Epithelial cell of proximal tubule (primary cell): ENCODE results near the gene AURKA. TPM values are rescaled to one million over a fixed set of nuclear protein-coding genes. Genes with fewer than 3 reads are reported as not detected.

Experiments used
- DNase-seq: peaks from one replicate; pipeline ENCODE4 v3.0.0-alpha.2; 2011; ENCODE audit warnings: low read depth
- H3K4me3 ChIP-seq: 2 replicates; pipeline ENCODE4 v1.5.1; 2011; ENCODE audit warnings: low read depth, mild to moderate bottlenecking, low read length
- CTCF ChIP-seq: conservative IDR thresholded peaks from 2 replicates; pipeline ENCODE4 v1.5.1; 2012; ENCODE audit warnings: low read depth, mild to moderate bottlenecking, low read length
- total RNA-seq: library from RNA; depleted of rRNA; stranded (reverse); fragments of >200 nt; gene quantifications from 2 replicates; pipeline ENCODE4 v1.2.3, GENCODE V29; 2015

AURKA gene
- total RNA-seq, 1 donor from 2014 or later: 83.9 TPM

DNA sequence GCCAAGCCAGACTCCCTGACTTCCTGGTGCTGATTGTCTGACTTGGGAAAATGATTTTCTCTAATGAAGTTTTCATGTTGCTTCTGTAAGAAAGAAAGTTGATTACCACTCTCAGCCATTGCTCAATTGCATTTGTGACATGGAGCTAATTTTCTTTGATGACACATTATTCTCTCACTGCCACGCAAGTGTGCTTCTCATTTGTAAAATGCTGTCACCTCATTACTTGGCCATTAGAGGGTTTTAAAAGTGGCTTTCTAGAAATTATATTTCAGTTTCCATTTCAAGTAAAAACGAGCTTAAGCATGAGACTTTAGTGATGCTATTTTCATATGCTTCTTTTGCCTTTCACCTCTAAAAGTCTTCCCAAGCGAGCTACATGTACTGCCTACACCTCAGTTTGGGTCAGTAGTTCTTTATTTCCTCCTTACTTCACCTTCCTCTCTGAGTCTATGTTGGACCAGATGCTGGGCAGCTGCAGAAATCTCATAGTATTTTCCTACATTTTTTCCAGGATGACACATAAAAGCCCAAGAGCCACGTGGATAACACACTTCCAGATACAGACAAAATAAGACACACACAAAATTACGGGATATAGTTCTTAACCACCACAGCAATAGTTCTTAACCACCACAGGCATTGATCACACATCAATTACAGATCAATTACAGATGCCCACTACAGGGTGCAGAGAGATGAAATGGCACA, 39.5 kb downstream of the AURKA start:
- no peak for TF ChIP-seq CTCF
- H3K4me3 ChIP-seq: no peak overlapping the region
- no peak for DNase-seq

DNA sequence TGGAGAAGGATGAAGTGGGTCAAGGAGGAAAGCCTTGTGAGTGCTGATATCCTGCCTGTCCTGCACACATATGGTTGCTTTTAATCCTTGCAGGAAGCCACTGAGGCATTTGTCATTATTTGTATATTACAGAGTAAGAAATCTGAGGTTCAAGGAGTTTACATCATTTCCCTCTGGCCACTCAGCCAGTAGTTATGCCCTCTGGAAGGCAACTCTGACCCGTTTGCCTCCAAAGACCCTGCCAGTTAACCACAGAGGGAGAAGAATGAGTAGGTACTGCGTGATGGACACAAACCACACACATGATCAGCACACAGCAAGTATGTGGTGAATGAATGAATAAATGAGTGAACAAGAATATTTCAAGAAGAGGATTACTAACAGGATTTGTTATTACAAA, 41.2 kb downstream of the AURKA start:
- DNase-seq: no peak
- TF ChIP-seq CTCF: no peak
- H3K4me3 ChIP-seq: no peak overlapping the region

- no peak overlapping the region for H3K4me3 ChIP-seq
- DNase-seq: no peak
- TF ChIP-seq CTCF: no peak
These were observed 43.3 kb downstream of the AURKA start for GRCh38 chr20:56348746-56349145.

DNA sequence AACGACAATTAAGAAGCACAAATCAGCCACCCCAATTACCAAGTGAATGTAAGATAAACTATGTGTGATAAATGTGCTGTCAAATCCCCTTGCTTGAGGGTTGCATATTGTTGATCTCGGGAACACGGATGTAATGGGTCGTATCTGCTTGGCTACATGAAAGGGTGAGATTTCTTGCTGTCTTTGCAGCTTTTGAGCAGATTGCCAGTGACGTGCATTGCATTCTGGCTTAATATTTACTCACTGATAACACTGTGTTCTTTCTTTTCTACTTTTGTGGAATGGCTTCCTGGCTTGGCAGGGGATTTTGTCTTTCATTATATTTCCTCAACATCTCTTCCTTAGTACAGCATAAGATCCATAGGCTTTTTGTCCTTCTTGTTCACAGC, 43.7 kb downstream of the AURKA start:
- no peak for DNase-seq
- TF ChIP-seq CTCF: no peak
- H3K4me3 ChIP-seq: no peak overlapping the region

GRCh38 chr20:56347628-56348304, 44.2 kb downstream of the AURKA start:
- no peak overlapping the region for H3K4me3 ChIP-seq
- DNase-seq: no peak
- TF ChIP-seq CTCF: no peak

- DNase-seq: no peak
- TF ChIP-seq CTCF: no peak
- no peak overlapping the region for H3K4me3 ChIP-seq
These were observed 46.1 kb downstream of the AURKA start for GRCh38 chr20:56345911-56346310.

- H3K4me3 ChIP-seq: peak overlapping the region; percentile 30
- no peak for DNase-seq
- TF ChIP-seq CTCF: peak; percentile 79
These were observed 48.1 kb downstream of the AURKA start for GRCh38 chr20:56343861-56344381.
